GM12872 (cell line): ENCODE measurements around the gene MED31.

Source experiments
- CTCF ChIP-seq: IDR thresholded peaks from 3 replicates; pipeline ENCODE4 v1.5.1; 2011; ENCODE audit warnings: low read depth, mild to moderate bottlenecking, low read length, moderate library complexity; ENCODE audit not compliant: insufficient read depth

The MED31 gene

GRCh38 chr17:6691546-6691945, 40.1 kb upstream of the MED31 start:
- no peak for TF ChIP-seq CTCF

GRCh38 chr17:6690641-6691040, 39.2 kb upstream of the MED31 start:
- TF ChIP-seq CTCF = no peak

- TF ChIP-seq CTCF = no peak
Measured at GRCh38 chr17:6688944-6689343, 37.5 kb upstream of the MED31 start.

GRCh38 chr17:6686026-6686425, 34.6 kb upstream of the MED31 start:
- TF ChIP-seq CTCF = no peak

- TF ChIP-seq CTCF = no peak
Measured at GRCh38 chr17:6684881-6685767, 33.7 kb upstream of the MED31 start.

GRCh38 chr17:6684460-6684783, 33.0 kb upstream of the MED31 start:
- no peak for TF ChIP-seq CTCF

- TF ChIP-seq CTCF = no peak
Measured at GRCh38 chr17:6683730-6684459, 32.5 kb upstream of the MED31 start.
